H9 (cell line): ENCODE results near the gene TBL1X. TPM values are rescaled to one million over a fixed set of nuclear protein-coding genes. Genes with fewer than 3 reads are reported as not detected.
A peak's percentile ranks its signal among the peaks of the same experiment; 100 is the strongest.

Experiments
- DNase-seq: peaks from one replicate; pipeline ENCODE4 v3.0.0-alpha.2; 2017
- H2AFZ ChIP-seq: one replicate; pipeline ENCODE4 v1.6.1; 2013; ENCODE audit warnings: mild to moderate bottlenecking, low read length, control low read depth, moderate library complexity
- H2AK5ac ChIP-seq: 2 replicates; pipeline ENCODE4 v1.6.1; 2013; ENCODE audit warnings: low read length, control low read depth, mixed read lengths; ENCODE audit not compliant: insufficient read length
- H2BK120ac ChIP-seq: one replicate; pipeline ENCODE4 v1.6.1; 2013; ENCODE audit warnings: low read depth, mild to moderate bottlenecking, low read length, control low read depth, inconsistent platforms; ENCODE audit not compliant: poor library complexity, severe bottlenecking
- H2BK12ac ChIP-seq: 2 replicates; pipeline ENCODE4 v1.6.1; 2013; ENCODE audit warnings: low read length, control low read depth, mixed read lengths, low read depth; ENCODE audit not compliant: insufficient read length
- H2BK15ac ChIP-seq: 2 replicates; pipeline ENCODE4 v1.6.1; 2013; ENCODE audit warnings: low read depth, low read length, control low read depth
- H2BK20ac ChIP-seq: one replicate; pipeline ENCODE4 v1.6.1; 2013; ENCODE audit warnings: low read depth, mild to moderate bottlenecking, low read length, control low read depth, inconsistent platforms; ENCODE audit not compliant: poor library complexity, severe bottlenecking
- H2BK5ac ChIP-seq: 2 replicates; pipeline ENCODE4 v1.6.1; 2013; ENCODE audit warnings: low read length, control low read depth, mixed read lengths; ENCODE audit not compliant: insufficient read length
- H3K14ac ChIP-seq: 2 replicates; pipeline ENCODE4 v1.6.1; 2013; ENCODE audit warnings: low read length, control low read depth; ENCODE audit not compliant: insufficient read depth
- H3K18ac ChIP-seq: 2 replicates; pipeline ENCODE4 v1.6.1; 2013; ENCODE audit warnings: low read depth, mild to moderate bottlenecking, mixed read lengths, low read length, control low read depth; ENCODE audit not compliant: insufficient read length
- H3K23ac ChIP-seq: 2 replicates; pipeline ENCODE4 v1.6.1; 2013; ENCODE audit warnings: low read length, control low read depth, mixed read lengths, low read depth; ENCODE audit not compliant: insufficient read length
- H3K23me2 ChIP-seq: 2 replicates; pipeline ENCODE4 v1.6.1; 2013; ENCODE audit warnings: low read depth, mild to moderate bottlenecking, mixed read lengths, low read length, control low read depth; ENCODE audit not compliant: insufficient read length, poor library complexity, severe bottlenecking
- H3K27ac ChIP-seq: 2 replicates; pipeline ENCODE4 v1.5.1; 2013; ENCODE audit warnings: low read length, control low read depth, mixed read lengths, low read depth; ENCODE audit not compliant: insufficient read length
- H3K27me3 ChIP-seq: 2 replicates; pipeline ENCODE4 v1.6.1; 2013; ENCODE audit warnings: low read length, control low read depth, inconsistent platforms; ENCODE audit not compliant: insufficient read depth
- H3K4ac ChIP-seq: 2 replicates; pipeline ENCODE4 v1.6.1; 2013; ENCODE audit warnings: low read depth, mild to moderate bottlenecking, control low read depth, inconsistent platforms, low read length, moderate library complexity
- H3K4me1 ChIP-seq: 2 replicates; pipeline ENCODE4 v1.6.1; 2013; ENCODE audit warnings: low read length, control low read depth, inconsistent platforms; ENCODE audit not compliant: insufficient read depth
- H3K4me2 ChIP-seq: 2 replicates; pipeline ENCODE4 v1.6.1; 2013; ENCODE audit warnings: low read length, control low read depth, mixed read lengths; ENCODE audit not compliant: insufficient read length, insufficient read depth
- H3K56ac ChIP-seq: 2 replicates; pipeline ENCODE4 v1.6.1; 2013; ENCODE audit warnings: low read depth, mild to moderate bottlenecking, mixed read lengths, low read length, control low read depth; ENCODE audit not compliant: insufficient read length
- H3K79me1 ChIP-seq: 2 replicates; pipeline ENCODE4 v1.6.1; 2013; ENCODE audit warnings: low read depth, mild to moderate bottlenecking, moderate library complexity, low read length, control low read depth, inconsistent platforms; ENCODE audit not compliant: insufficient read depth, poor library complexity, severe bottlenecking
- H3K79me2 ChIP-seq: 2 replicates; pipeline ENCODE4 v1.6.1; 2013; ENCODE audit warnings: low read length, control low read depth, inconsistent platforms; ENCODE audit not compliant: insufficient read depth
- H3K9ac ChIP-seq: 2 replicates; pipeline ENCODE4 v1.6.1; 2013; ENCODE audit warnings: low read length, control low read depth, mixed read lengths; ENCODE audit not compliant: insufficient read length; ENCODE audit errors: extremely low read depth
- H3K9me3 ChIP-seq: one replicate; pipeline ENCODE4 v1.6.1; 2013; ENCODE audit warnings: low read depth, low read length, inconsistent platforms; ENCODE audit not compliant: control insufficient read depth
- H3T11ph ChIP-seq: one replicate; pipeline ENCODE4 v1.6.1; 2013; ENCODE audit warnings: mild to moderate bottlenecking, low read length, control low read depth, inconsistent platforms
- H4K20me1 ChIP-seq: one replicate; pipeline ENCODE4 v1.6.1; 2013; ENCODE audit not compliant: control insufficient read depth, insufficient read length, insufficient read depth
- H4K5ac ChIP-seq: 2 replicates; pipeline ENCODE4 v1.6.1; 2013; ENCODE audit warnings: low read depth, mild to moderate bottlenecking, mixed read lengths, low read length, control low read depth; ENCODE audit not compliant: insufficient read length
- H4K8ac ChIP-seq: replicated peaks from 2 replicates; pipeline ENCODE4 v1.6.1; 2013; ENCODE audit warnings: low read length, control low read depth, mixed read lengths, low read depth; ENCODE audit not compliant: insufficient read length
- H4K91ac ChIP-seq: 2 replicates; pipeline ENCODE4 v1.6.1; 2013; ENCODE audit warnings: low read depth, mild to moderate bottlenecking, moderate library complexity, mixed read lengths, low read length, control low read depth; ENCODE audit not compliant: insufficient read length
- H3K27ac Mint-ChIP-seq, 3 experiments: 2 replicates in 2 of 3; 3 replicates in 1 of 3; pipeline ENCODE4 v1.8.0; 2020 to 2021; ENCODE audit warnings: mixed read lengths in 3 of 3, mild to moderate bottlenecking in 1 of 3, moderate library complexity in 1 of 3
- H3K27me3 Mint-ChIP-seq: 2 replicates; pipeline ENCODE4 v1.8.0; 2021; ENCODE audit warnings: low read depth, mild to moderate bottlenecking, moderate library complexity, mixed read lengths
- H3K36me3 Mint-ChIP-seq, 3 experiments: 2 replicates in 2 of 3; 3 replicates in 1 of 3; pipeline ENCODE4 v1.8.0; 2020 to 2021; ENCODE audit warnings: low read depth in 3 of 3, mixed read lengths in 3 of 3; ENCODE audit not compliant: insufficient read depth in 1 of 3
- H3K4me1 Mint-ChIP-seq, 2 experiments: 2 replicates each; pipeline ENCODE4 v1.8.0; 2020; ENCODE audit warnings: mixed read lengths in 2 of 2
- H3K4me3 Mint-ChIP-seq, 2 experiments: 2 replicates in 1 of 2; 3 replicates in 1 of 2; pipeline ENCODE4 v1.8.0; 2020 to 2021; ENCODE audit warnings: mild to moderate bottlenecking in 2 of 2, mixed read lengths in 2 of 2, moderate library complexity in 1 of 2
- H3K9me3 Mint-ChIP-seq, 2 experiments: 2 replicates in 1 of 2; 3 replicates in 1 of 2; pipeline ENCODE4 v1.8.0; 2020; ENCODE audit warnings: mild to moderate bottlenecking in 2 of 2, mixed read lengths in 2 of 2, moderate library complexity in 1 of 2
- CTCF ChIP-seq: fragments of 200-600 bp; sonication (generic); conservative IDR thresholded peaks from 3 replicates; pipeline ENCODE4 v1.8.0; 2021; ENCODE audit warnings: antibody characterized with exemption, mild to moderate bottlenecking
- WGBS: extraction: QIAGEN DNeasy Blood & Tissue Kit; methylation state at CpG from one replicate; pipeline ENCODE4 v1.1.7; 2013; ENCODE audit warnings: missing lambda C conversion rate, low lambda C conversion rate, mixed read lengths; ENCODE audit not compliant: insufficient read length; ENCODE audit errors: extremely low coverage; 5-methylcytosine and 5-hydroxymethylcytosine counted together
- total RNA-seq: library from RNA; stranded (reverse); gene quantifications from 2 replicates; pipeline ENCODE4 v1.2.1, GENCODE V29; 2021

TBL1X gene
- total RNA-seq, 1 experiment from 2014 or later, result 24.1 TPM

DNA sequence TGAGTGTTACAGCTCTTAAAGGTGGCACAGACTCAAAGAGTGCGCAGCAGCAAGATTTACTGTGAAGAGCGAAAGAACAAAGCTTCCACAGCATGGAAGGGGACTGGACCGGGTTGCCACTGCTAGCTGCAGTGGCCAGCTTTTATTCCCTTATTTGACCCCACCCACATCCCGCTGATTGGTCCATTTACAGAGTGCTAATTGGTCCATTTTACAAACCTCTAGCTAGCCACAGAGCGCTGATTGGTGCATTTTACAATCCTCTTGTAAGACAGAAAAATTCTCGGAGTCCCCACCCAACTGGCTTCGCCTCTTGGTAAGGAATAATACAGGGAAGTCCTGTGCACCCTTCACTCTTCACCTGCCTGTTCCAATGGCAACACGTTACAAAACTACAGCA, 319.5 kb downstream of the TBL1X start:
- Histone ChIP-seq H3K4me1 (peaks cover 18% of the 10 kb centered on the region), H3K18ac (no peak overlapping the region), H2BK20ac (no peak overlapping the region), H2BK15ac (no peak overlapping the region), H3T11ph (no peak overlapping the region), H3K79me1 (peaks cover 3% of the 10 kb centered on the region), H3K27ac (no peak overlapping the region), H3K9me3 (no peaks in the 10 kb centered on the region), H3K14ac (no peak overlapping the region), H2BK12ac (no peak overlapping the region), H3K56ac (no peak overlapping the region), H2AFZ (no peak overlapping the region), H4K20me1 (peaks cover 3% of the 10 kb centered on the region), H3K4ac (no peak overlapping the region), H3K79me2 (peaks cover 9% of the 10 kb centered on the region; the same call in 1 of the 2 replicates), H4K5ac (no peak overlapping the region), H3K27me3 (no peaks in the 10 kb centered on the region; the same call in 1 of the 2 replicates), H3K4me2 (no peak overlapping the region), H2BK5ac (no peak overlapping the region), H3K23me2 (peaks cover 19% of the 10 kb centered on the region), H2AK5ac (no peak overlapping the region), H3K9ac (no peak overlapping the region), H2BK120ac (no peak overlapping the region), H4K8ac (no peak overlapping the region), H4K91ac (no peak overlapping the region), H3K23ac (no peak overlapping the region)
- no peak for TF ChIP-seq CTCF
- Mint-ChIP-seq H3K27me3 (peaks cover 6% of the 10 kb centered on the region), H3K36me3 (peaks cover 11 to 23% (median 17%) of the 10 kb centered on the region in 3 experiments; a peak in 5 of 7 replicates), H3K4me1 (peaks cover 20 to 25% of the 10 kb centered on the region in 2 experiments), H3K9me3 (peaks cover 30 to 59% of the 10 kb centered on the region in 2 experiments), H3K27ac (no peak overlapping the region), H3K4me3 (peak overlapping the region in 1 of 2 experiments; percentile 83; a peak in 2 of 5 replicates)
- no peak for DNase-seq
- WGBS, result no CpG with 5 or more reads among the region's 8 CpGs
